Activated T-cell treated with anti-CD3 and anti-CD28 coated beads for 48 hours (primary cell): ENCODE results near the gene SPI1.

Source experiments
- DNase-seq: peaks from one replicate; pipeline ENCODE4 v3.0.0-alpha.2; 2020; ENCODE audit warnings: low read depth

The SPI1 gene

GRCh38 chr11:47406896-47407745 lies 28.8 kb upstream of the SPI1 start:
- no peak for DNase-seq

- no peak for DNase-seq
These were observed 25.2 kb upstream of the SPI1 start for GRCh38 chr11:47403571-47403970.

DNA sequence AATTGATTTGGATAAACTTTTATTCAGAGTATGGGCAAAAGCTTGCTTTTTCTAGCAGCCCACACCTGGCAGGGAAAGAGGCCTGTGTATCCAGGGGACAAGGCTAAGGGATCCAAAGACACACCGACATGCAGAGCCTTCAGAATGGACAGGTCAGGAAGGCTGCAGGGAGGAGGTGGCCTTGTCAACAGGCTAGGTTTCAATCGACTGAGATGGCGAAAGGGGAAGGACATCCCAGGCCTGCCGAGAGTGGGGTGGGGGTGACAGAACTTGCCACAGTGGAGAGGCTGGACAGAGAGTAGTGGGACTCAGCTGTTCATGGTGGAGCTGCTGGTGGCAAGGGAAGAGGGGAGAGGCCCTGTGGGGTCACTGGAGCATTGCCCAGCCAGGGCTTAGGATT lies 24.8 kb upstream of the SPI1 start:
- no peak for DNase-seq

GRCh38 chr11:47400768-47401279 lies 22.5 kb upstream of the SPI1 start:
- DNase-seq, result no peak

DNA sequence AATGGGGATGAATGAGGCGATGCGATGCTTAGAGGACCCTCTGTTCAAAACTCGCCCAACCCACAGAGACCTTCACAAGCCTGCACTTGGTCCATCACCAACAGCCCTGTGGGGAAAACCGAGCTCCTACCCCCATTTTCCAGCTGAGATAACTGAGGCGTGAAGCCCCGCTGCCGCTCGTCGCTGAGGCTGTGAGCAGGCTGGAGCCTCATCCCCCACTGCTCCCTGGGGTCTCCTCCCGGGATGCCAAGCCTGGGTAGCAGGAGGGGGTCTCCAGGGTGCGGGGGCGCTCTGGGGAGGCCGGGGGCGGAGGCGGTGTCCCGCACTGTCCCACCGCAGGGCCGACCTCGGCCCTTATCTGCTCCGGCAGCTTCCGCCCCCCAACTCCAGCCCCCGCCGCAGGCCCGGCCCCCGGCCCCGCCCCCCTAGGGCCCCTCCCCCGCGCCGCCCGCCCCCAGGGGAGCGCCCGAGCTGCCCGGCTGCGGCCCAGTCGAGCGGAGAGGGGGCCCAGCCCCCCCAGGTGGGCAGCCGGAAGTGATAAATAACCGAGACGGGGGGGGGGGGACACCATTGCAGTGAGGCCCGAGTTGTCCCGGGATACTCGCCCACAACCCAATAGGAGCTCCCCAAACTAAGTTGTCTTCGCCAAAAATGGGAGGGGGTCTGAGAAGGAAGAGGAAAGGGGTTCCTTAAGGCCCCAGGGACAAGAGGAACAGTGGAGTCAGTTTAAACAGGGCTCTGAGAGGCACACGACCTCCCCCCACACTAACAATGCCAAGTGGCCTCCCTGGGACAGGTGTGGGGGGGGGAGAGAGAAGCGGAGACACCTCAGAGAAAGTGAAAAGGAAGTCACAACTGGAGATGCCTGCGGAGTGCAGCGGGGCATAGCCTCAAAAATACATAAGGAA lies 21.8 kb upstream of the SPI1 start:
- DNase-seq, result no peak

DNA sequence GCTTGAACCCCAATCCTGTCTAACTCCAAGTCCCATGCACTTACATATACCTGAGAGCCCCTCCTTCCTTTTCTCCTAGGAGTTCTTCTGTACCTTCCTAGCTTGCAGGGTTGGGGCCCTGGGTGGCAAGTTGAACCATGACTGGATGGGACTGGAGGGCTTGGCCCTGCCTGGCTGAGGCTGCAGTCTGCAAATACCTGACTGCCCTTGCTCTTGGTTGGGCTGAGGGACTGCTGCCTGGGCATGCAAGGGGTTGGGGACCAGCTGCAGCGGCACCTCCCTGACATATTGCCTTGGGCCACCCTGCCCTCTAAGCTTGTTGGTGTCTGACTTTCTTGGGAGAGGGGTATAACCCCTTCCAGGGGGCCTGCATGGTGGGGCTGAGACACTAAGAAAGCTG lies 20.2 kb upstream of the SPI1 start:
- no peak for DNase-seq

DNA sequence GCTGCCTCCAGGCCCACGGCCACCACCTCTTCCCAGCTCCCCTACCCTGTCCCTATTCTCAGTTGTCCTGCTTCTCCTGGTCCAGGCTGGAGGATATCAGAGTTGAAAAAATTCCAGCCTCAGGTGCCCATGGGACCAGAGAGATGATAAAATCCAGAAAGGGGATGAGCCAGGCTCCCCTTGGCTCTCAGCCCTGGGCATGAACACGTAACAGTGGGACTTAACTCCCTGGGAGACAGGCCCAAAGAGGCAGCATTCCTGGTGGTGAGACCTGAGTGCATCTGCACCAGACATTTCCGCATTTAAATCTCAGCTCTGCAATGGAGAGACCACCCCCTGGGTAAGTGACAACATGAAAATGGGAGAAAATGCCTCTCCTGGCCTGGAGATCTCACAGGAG lies 19.7 kb upstream of the SPI1 start:
- no peak for DNase-seq

DNA sequence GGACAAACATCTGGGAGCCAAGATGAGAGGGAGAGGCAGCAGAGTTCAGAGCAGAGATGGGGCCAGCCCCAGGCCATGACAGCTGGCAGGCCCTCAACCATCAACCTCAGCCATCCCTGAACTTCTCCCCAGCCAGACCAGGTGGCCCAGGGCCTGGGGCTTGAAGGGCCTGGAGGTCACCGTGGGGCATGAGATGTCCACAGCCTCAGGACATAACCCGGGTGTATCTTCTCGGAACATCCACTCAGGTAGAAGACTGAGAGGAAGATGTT lies 17.6 kb upstream of the SPI1 start:
- DNase-seq, result no peak

GRCh38 chr11:47395223-47396048 lies 17.1 kb upstream of the SPI1 start:
- no peak for DNase-seq

DNA sequence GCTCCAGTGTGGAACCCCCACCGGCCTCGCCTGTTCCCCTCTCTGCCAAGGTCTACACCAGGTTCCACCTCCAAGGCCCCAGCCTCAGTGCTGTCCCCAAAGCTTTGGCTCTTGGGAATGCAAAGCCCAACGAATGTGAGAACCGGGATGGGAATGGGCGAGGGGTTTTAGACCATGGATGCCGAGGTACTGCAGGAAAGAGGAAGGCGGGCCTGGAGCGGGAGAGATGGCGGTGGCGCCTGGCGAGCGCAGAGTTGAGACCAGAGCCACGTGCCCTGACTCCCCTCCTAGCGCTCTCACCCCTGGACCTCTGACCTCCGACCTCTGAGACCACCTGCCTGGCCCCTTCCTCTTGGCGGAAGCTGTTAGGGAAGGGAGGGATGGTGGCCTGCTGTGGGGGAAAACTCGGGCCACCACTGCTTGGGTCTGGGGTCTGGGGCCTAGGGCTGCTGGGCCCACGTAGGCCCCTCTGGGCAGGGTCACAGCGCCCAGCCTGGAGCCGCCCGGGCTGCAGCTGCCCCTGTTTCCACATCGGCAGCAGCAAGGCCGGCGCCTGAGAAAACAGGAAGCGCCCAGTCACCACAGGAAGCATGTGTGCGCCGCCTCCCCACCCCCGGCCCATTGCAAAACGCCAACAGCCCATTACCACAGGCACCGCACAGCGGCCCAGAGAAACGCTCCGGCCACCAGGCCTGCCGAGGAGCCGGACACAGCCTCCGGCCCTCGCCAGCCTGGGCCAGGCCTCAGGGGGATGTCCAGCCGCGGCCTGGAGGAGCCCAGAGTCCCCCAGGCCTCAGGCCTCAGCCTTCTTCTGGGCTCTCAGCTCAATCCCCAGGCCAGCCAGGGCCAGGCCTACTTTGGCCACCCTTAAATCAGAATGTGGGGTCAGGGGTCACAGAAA lies 16.2 kb upstream of the SPI1 start:
- peak; percentile 55 for DNase-seq

GRCh38 chr11:47394050-47394321 lies 15.6 kb upstream of the SPI1 start:
- DNase-seq, result no peak

- no peak for DNase-seq
These were observed 15.1 kb upstream of the SPI1 start for GRCh38 chr11:47393163-47394049.

DNA sequence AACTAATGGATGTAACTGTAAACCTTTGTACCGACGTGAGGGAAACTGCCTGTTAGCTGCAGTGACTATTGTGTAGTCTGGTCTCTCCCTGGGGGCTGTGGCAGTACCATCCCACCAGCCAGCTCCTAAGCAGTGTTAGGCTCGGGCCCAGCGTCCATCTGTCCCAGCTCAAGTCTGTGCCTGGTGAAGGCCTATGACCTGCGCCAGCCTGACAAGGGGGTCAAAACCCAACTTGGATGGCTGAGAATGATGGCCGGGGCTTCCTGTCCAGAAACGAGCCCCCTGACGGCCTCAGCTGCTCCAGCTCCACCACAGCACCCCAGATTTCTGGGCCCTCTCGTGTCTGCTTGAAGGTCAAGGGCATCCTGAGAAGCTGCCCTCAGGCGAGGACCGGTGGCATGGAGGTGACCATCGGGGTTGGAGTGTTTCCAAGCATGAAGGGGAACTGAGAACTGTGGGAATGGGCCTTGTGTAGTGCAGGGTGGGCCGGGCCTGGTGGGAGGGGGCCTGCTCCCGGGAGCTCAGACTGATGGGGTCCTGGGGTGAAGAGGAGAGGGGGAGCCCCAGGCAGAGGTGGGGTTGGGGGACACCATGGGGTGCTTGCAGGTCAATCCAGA lies 14.3 kb upstream of the SPI1 start:
- no peak for DNase-seq

DNA sequence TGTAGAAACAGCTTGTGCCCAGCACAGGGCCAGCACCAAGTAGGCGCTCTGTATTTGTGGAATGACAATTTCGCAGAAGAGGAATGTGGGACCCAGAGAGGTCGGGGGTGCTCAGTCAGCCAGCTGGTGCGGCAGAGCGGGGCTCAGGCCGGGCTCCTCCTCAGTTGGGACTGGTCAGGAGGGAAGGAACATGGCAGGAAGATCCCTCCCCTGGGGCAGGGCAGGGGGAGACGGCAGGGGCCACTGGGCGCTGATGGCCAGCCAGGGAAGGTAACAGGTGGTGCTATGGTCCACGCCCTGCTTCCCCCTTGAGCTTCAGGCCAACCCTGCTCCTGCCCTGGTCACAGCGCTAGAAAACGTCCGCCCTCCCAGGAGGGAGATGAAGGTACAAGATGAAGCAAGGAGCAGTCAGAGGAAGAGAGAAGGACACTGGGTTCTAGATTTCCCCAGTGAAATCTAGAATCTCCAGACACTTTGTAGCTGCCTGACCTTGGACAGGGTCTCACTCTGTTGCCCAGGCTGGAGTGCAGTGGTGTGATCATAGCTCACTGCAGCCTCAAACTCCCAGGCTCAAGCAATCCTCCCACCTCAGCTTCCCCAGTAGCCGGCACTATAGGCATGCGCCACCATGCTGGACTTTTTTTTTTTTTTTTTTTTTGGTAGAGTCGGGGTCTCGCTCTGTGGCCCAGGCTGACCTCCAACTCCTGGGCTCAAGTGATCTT lies 13.5 kb upstream of the SPI1 start:
- no peak for DNase-seq

DNA sequence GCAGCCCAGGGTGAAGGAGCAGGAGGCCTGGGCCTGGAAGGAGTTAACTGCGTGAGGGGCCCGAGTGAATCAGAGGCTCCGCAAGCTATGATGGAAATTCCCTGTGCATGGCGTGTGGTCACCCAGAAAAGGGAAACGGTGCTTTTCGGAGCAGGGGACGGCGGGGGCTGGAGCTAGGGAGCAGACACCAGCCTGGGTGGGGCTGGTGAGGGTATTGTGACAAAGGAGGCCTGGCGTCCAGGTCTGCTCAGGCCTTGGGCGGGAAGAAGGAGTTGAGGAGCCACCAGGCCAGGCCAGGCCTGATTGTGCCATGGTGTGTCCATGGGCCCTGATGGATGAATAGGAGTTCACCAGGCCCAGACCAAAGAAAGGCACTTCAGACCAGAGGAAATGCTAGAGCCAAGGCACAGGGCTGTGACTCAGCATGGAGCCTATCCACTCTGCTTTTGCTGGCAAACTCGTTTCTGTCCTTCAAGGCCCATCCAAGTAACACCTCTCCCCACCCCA lies 12.8 kb upstream of the SPI1 start:
- no peak for DNase-seq

DNA sequence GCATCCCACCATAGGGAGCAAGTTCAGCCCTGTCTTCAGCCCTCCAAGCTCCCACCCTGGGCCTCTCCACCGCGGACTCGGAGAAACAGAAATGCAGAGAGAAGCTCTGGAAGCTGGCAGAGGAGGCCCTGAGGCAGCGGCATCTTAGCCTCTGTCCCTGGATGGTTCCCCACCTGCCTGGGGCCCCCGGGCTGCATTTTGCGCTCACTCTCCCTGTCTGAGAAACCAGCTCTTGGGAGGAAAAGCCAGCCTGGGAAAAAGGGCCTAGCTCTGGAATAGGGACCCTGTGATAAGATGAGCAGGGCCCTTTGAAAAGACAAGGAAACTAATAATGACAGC lies 12.0 kb upstream of the SPI1 start:
- no peak for DNase-seq

- DNase-seq, result no peak
These were observed 11.5 kb upstream of the SPI1 start for GRCh38 chr11:47389577-47390421.
